K562 (cell line): Measurements from ENCODE around the gene PDK1. TPM values are rescaled to one million over a fixed set of nuclear protein-coding genes. Genes with fewer than 3 reads are reported as not detected.

Experiments used
- CBX5 ChIP-seq: IDR thresholded peaks from 2 replicates; pipeline ENCODE4 v1.6.1; 2014; ENCODE audit warnings: low read depth, borderline replicate concordance
- CBX8 ChIP-seq: fragments of 200-600 bp; sonication (generic); IDR thresholded peaks from 2 replicates; pipeline ENCODE4 v1.6.1; 2012; ENCODE audit warnings: borderline replicate concordance, mixed run types, low read depth, mild to moderate bottlenecking, moderate library complexity, mixed read lengths, low read length, control low read depth, inconsistent platforms; ENCODE audit not compliant: poor library complexity, severe bottlenecking; ENCODE audit errors: extremely low read depth
- E2F3 ChIP-seq: fragments of 250-450 bp; sonication (Bioruptor Pico); IDR thresholded peaks from 2 replicates; pipeline ENCODE4 v1.4.0; 2020; ENCODE audit warnings: mild to moderate bottlenecking
- FOXA1 ChIP-seq: fragments of 450-650 bp; IDR thresholded peaks from 2 replicates; pipeline ENCODE4 v1.6.1; 2016; ENCODE audit warnings: mild to moderate bottlenecking, borderline replicate concordance
- GABPA ChIP-seq: fragments of 200-800 bp; sonication (Bioruptor generic); conservative IDR thresholded peaks from 2 replicates; pipeline ENCODE4 v1.6.1; 2016; ENCODE audit warnings: low read depth, missing genetic modification characterization, missing compliant biosample characterization
- HINFP ChIP-seq: fragments of 450-650 bp; conservative IDR thresholded peaks from 2 replicates; pipeline ENCODE4 v1.6.1; 2016; ENCODE audit warnings: missing genetic modification characterization, low read depth, mild to moderate bottlenecking, control low read depth, missing compliant biosample characterization
- MBD2 ChIP-seq: sonication (generic); IDR thresholded peaks from 2 replicates; pipeline ENCODE4 v1.6.1; 2016; ENCODE audit warnings: low read depth, borderline replicate concordance
- MECOM ChIP-seq: fragments of 250-450 bp; sonication (Bioruptor Pico); IDR thresholded peaks from 2 replicates; pipeline ENCODE4 v1.8.0; 2022; ENCODE audit warnings: inconsistent platforms
- NCOA6 ChIP-seq: fragments of 450-650 bp; IDR thresholded peaks from 2 replicates; pipeline ENCODE4 v1.6.1; 2017; ENCODE audit warnings: mild to moderate bottlenecking
- NR3C1 ChIP-seq: sonication (generic); formaldehyde crosslinking; IDR thresholded peaks from 2 replicates; pipeline ENCODE4 v1.8.1; 2022; ENCODE audit warnings: missing genetic modification reagents
- NUFIP1 ChIP-seq: fragments of 450-650 bp; IDR thresholded peaks from 2 replicates; pipeline ENCODE4 v1.6.1; 2018; ENCODE audit not compliant: partially characterized antibody
- RB1 ChIP-seq: fragments of 450-650 bp; IDR thresholded peaks from 2 replicates; pipeline ENCODE4 v1.6.1; 2017; ENCODE audit warnings: low read depth, mild to moderate bottlenecking
- TAL1 ChIP-seq: fragments of 450-650 bp; IDR thresholded peaks from 2 replicates; pipeline ENCODE4 v1.6.1; 2016; ENCODE audit warnings: mild to moderate bottlenecking
- USF1 ChIP-seq: sonication (generic); formaldehyde crosslinking; IDR thresholded peaks from 2 replicates; pipeline ENCODE4 v1.9.0; 2022; ENCODE audit warnings: mild to moderate bottlenecking, missing genetic modification reagents
- ZBTB11 ChIP-seq, 3 experiments: fragments of 200-800 bp in 1 of 3; fragments of 250-450 bp in 1 of 3; fragments of 450-650 bp in 1 of 3; sonication (Bioruptor Pico) in 1 of 3; sonication (Bioruptor generic) in 1 of 3; formaldehyde crosslinking in 1 of 3; IDR thresholded peaks; 2 replicates each; pipeline versions ENCODE4 v1.6.1 to v1.8.0; 2016 to 2022; ENCODE audit warnings: mild to moderate bottlenecking in 2 of 3, missing genetic modification characterization in 2 of 3, missing compliant biosample characterization in 1 of 3, moderate library complexity in 1 of 3
- ZNF232 ChIP-seq: sonication (generic); formaldehyde crosslinking; IDR thresholded peaks from 2 replicates; pipeline ENCODE4 v1.8.0; 2022; ENCODE audit warnings: mild to moderate bottlenecking, missing genetic modification reagents
- ZNF592 ChIP-seq: fragments of 450-650 bp; IDR thresholded peaks from 2 replicates; pipeline ENCODE4 v1.6.1; 2017; ENCODE audit warnings: antibody characterized with exemption, mild to moderate bottlenecking
- ZZZ3 ChIP-seq: fragments of 450-650 bp; IDR thresholded peaks from 2 replicates; pipeline ENCODE4 v1.6.1; 2016; ENCODE audit warnings: antibody characterized with exemption, mild to moderate bottlenecking, moderate library complexity
- polyA plus RNA-seq, 8 experiments: library from polyadenylated mRNA; depleted of rRNA in 4 of 8; stranded (reverse) in 5 of 8; unstranded in 3 of 8; fragments of >200 nt; fragmentation: Nextera tagmentation in 2 of 8; fragmentation: Illumina TruSeq in 1 of 8; extraction: Ambion mirVana in 2 of 8; extraction: Trizol in 1 of 8; gene quantifications; 2 replicates each; pipeline versions ENCODE4 v1.2.1 to v1.2.3, GENCODE V29; 2011 to 2014; ENCODE audit warnings: inconsistent platforms in 1 of 8, missing spikeins in 1 of 8
- total RNA-seq, 7 experiments: library from RNA; depleted of rRNA in 6 of 7; stranded (reverse); fragments of >200 nt in 6 of 7; fragmentation: Illumina TruSeq in 2 of 7; extraction: Trizol in 2 of 7; gene quantifications; 2 replicates each; pipeline versions ENCODE4 v1.2.1 to v1.2.3, GENCODE V29; 2011 to 2021; ENCODE audit warnings: low replicate concordance in 1 of 7

Gene PDK1
- total and polyA plus RNA-seq, 9 of the 15 experiments (the other 6 are each of a cell fraction or from before 2014, with no cell fraction given) = 3.5 to 176 (median 13.9) TPM

- TF ChIP-seq ZNF592 (peak; percentile 51), NCOA6 (no peak), ZZZ3 (no peak), NR3C1 (CRISPR knock-in tag) (no peak), MECOM (CRISPR knock-in tag) (no peak), CBX5 (no peak), MBD2 (peak; percentile 77), FOXA1 (peak; percentile 56; the same call in 1 of the 2 replicates), GABPA (tag) (no peak), HINFP (no peak), USF1 (CRISPR knock-in tag) (no peak), E2F3 (CRISPR knock-in tag) (no peak), ZBTB11 (CRISPR knock-in tag; IDR thresholded peaks at IDR 0.05) (no peak), NUFIP1 (no peak), TAL1 (peak; percentile 97), CBX8 (no peak), RB1 (no peak), ZNF232 (CRISPR knock-in tag) (no peak)
These were observed 3.2 kb upstream of the PDK1 start (continued) for GRCh38 chr2:172552547-172553291.
